Activated CD8-positive, alpha-beta memory T cell treated with anti-CD3 and anti-CD28 coated beads, Interleukin-2, amount 50 U/mL, for 48 hours (primary cell): Measurements from ENCODE around the gene PLXNA2.

ENCODE experiments used
- DNase-seq: peaks from one replicate; pipeline ENCODE4 v3.0.0-alpha.2; 2020

The PLXNA2 gene

GRCh38 chr1:208058267-208058666 is 185.9 kb downstream of the PLXNA2 start:
- no peak for DNase-seq

- no peak for DNase-seq
Observed at GRCh38 chr1:208057056-208057455, 187.1 kb downstream of the PLXNA2 start.

GRCh38 chr1:208055535-208055934 is 188.6 kb downstream of the PLXNA2 start:
- no peak for DNase-seq

- no peak for DNase-seq
Observed at GRCh38 chr1:208054911-208055379, 189.2 kb downstream of the PLXNA2 start.

- DNase-seq: no peak
Observed at GRCh38 chr1:208054485-208054884, 189.7 kb downstream of the PLXNA2 start.

GRCh38 chr1:208053661-208054060 is 190.5 kb downstream of the PLXNA2 start:
- DNase-seq: no peak

- DNase-seq: no peak
Observed at GRCh38 chr1:208052926-208053407, 191.2 kb downstream of the PLXNA2 start.

- DNase-seq: no peak
Observed at GRCh38 chr1:208052135-208052534, 192.0 kb downstream of the PLXNA2 start.

GRCh38 chr1:208051651-208052050 is 192.5 kb downstream of the PLXNA2 start:
- no peak for DNase-seq

GRCh38 chr1:208048904-208049303 is 195.3 kb downstream of the PLXNA2 start:
- DNase-seq: no peak

GRCh38 chr1:208047975-208048374 is 196.2 kb downstream of the PLXNA2 start:
- no peak for DNase-seq

GRCh38 chr1:208047476-208047934 is 196.7 kb downstream of the PLXNA2 start:
- DNase-seq: no peak

GRCh38 chr1:208045463-208046260 is 198.5 kb downstream of the PLXNA2 start:
- no peak for DNase-seq

- DNase-seq: no peak
Observed at GRCh38 chr1:208044589-208045462, 199.4 kb downstream of the PLXNA2 start.

- no peak for DNase-seq
Observed at GRCh38 chr1:208043691-208044181, 200.4 kb downstream of the PLXNA2 start.

- DNase-seq: no peak
Observed at GRCh38 chr1:208042868-208043267, 201.3 kb downstream of the PLXNA2 start.

GRCh38 chr1:208042041-208042615 is 202.1 kb downstream of the PLXNA2 start:
- no peak for DNase-seq

- DNase-seq: no peak
Observed at GRCh38 chr1:208041505-208041904, 202.7 kb downstream of the PLXNA2 start.

- no peak for DNase-seq
Observed at GRCh38 chr1:208040821-208041297, 203.3 kb downstream of the PLXNA2 start.

GRCh38 chr1:208039536-208040332 is 204.4 kb downstream of the PLXNA2 start:
- no peak for DNase-seq

GRCh38 chr1:208038303-208038702 is 205.9 kb downstream of the PLXNA2 start:
- no peak for DNase-seq
